Endothelial cell of umbilical vein (primary cell): Measurements from ENCODE around the gene SLC25A44.

Source experiments
- EZH2 ChIP-seq: IDR thresholded peaks from 2 replicates; pipeline ENCODE4 v1.6.1; 2012; ENCODE audit warnings: borderline replicate concordance, low read depth, mild to moderate bottlenecking, moderate library complexity, low read length, inconsistent platforms; ENCODE audit not compliant: severe bottlenecking
- FOS ChIP-seq: IDR thresholded peaks from 2 replicates; pipeline ENCODE4 v1.6.1; 2011; ENCODE audit warnings: mild to moderate bottlenecking, low read length, moderate library complexity, borderline replicate concordance; ENCODE audit not compliant: insufficient read depth
- GATA2 ChIP-seq: IDR thresholded peaks from 2 replicates; pipeline ENCODE4 v1.7.0; 2011; ENCODE audit warnings: low read depth, mild to moderate bottlenecking, moderate library complexity, mixed read lengths, low read length; ENCODE audit not compliant: insufficient read length, insufficient read depth
- JUN ChIP-seq: IDR thresholded peaks from 2 replicates; pipeline ENCODE4 v1.6.1; 2011; ENCODE audit warnings: borderline replicate concordance, low read depth; ENCODE audit not compliant: insufficient read length, insufficient read depth
- MYC ChIP-seq: IDR thresholded peaks from one replicate; pipeline ENCODE4 v1.6.1; 2011; ENCODE audit warnings: mild to moderate bottlenecking, low read depth, low read length
- POLR2A ChIP-seq: IDR thresholded peaks from 2 replicates; pipeline ENCODE4 v1.6.1; 2012; ENCODE audit warnings: low read depth, mild to moderate bottlenecking, control low read depth, low read length
- POLR2AphosphoS5 ChIP-seq: IDR thresholded peaks from 2 replicates; pipeline ENCODE4 v1.6.1; 2012; ENCODE audit warnings: low read depth, mild to moderate bottlenecking, control low read depth, low read length, moderate library complexity; ENCODE audit not compliant: insufficient read depth
- TF ChIP-seq, protein P1 (sequence below), 2 donors: IDR thresholded peaks; 1 replicate in 1 of 2; 2 replicates in 1 of 2; pipeline ENCODE4 v1.5.1; 2011; ENCODE audit warnings: low read length in 2 of 2, mild to moderate bottlenecking in 2 of 2, moderate library complexity in 2 of 2, control low read depth in 1 of 2, inconsistent platforms in 1 of 2, low read depth in 1 of 2; ENCODE audit not compliant: insufficient read depth in 1 of 2; ENCODE audit errors: extremely low read depth in 1 of 2
- TF ChIP-seq, protein P2 (sequence below): IDR thresholded peaks from 2 replicates; pipeline ENCODE4 v1.6.1; 2011; ENCODE audit not compliant: insufficient read depth, insufficient read length

DNA sequence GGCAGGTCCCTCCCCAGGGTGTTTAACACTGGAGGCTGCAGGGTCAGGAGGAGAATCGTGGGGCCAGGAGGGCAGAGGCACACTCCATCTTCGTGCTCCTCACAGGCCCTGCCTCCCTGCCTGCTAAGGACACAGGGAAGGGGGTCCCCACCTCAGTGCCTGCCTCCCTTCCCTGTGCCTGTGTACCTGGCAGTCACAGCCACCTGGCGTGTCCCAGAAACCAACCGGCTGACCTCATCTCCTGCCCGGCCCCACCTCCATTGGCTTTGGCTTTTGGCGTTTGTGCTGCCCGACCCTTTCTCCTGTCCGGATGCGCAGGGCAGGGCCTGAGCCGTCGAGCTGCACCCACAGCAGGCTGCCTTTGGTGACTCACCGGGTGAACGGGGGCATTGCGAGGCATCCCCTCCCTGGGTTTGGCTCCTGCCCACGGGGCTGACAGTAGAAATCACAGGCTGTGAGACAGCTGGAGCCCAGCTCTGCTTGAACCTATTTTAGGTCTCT lies 47.5 kb downstream of the SLC25A44 start:
- TF ChIP-seq, protein P1, sequence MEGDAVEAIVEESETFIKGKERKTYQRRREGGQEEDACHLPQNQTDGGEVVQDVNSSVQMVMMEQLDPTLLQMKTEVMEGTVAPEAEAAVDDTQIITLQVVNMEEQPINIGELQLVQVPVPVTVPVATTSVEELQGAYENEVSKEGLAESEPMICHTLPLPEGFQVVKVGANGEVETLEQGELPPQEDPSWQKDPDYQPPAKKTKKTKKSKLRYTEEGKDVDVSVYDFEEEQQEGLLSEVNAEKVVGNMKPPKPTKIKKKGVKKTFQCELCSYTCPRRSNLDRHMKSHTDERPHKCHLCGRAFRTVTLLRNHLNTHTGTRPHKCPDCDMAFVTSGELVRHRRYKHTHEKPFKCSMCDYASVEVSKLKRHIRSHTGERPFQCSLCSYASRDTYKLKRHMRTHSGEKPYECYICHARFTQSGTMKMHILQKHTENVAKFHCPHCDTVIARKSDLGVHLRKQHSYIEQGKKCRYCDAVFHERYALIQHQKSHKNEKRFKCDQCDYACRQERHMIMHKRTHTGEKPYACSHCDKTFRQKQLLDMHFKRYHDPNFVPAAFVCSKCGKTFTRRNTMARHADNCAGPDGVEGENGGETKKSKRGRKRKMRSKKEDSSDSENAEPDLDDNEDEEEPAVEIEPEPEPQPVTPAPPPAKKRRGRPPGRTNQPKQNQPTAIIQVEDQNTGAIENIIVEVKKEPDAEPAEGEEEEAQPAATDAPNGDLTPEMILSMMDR (IDR thresholded peaks at IDR 0.05; ENCODE audit: extremely low read depth in 1 of 2, insufficient read depth in 1 of 2, low read depth in 1 of 2, low read length in 2 of 2), result no peak
- TF ChIP-seq POLR2A, result no peak
- no peak for TF ChIP-seq FOS
- no peak for TF ChIP-seq EZH2
- no peak for TF ChIP-seq JUN
- TF ChIP-seq GATA2, result no peak
- no peak for TF ChIP-seq POLR2AphosphoS5
- TF ChIP-seq, protein P2, sequence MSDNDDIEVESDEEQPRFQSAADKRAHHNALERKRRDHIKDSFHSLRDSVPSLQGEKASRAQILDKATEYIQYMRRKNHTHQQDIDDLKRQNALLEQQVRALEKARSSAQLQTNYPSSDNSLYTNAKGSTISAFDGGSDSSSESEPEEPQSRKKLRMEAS, result no peak
- TF ChIP-seq MYC, result no peak
